DND-41 (cell line): ENCODE data around the gene DCHS1.

Experiments used
- CTCF ChIP-seq: IDR thresholded peaks from 2 replicates; pipeline ENCODE4 v1.5.1; 2012; ENCODE audit warnings: borderline replicate concordance, low read length, moderate library complexity, mild to moderate bottlenecking; ENCODE audit not compliant: poor library complexity, severe bottlenecking; ENCODE audit errors: extremely low read depth
- EZH2 ChIP-seq: IDR thresholded peaks from 3 replicates; pipeline ENCODE4 v1.6.1; 2012; ENCODE audit warnings: borderline replicate concordance, low read depth, mild to moderate bottlenecking, moderate library complexity, low read length, inconsistent platforms; ENCODE audit not compliant: severe bottlenecking

- TF ChIP-seq CTCF (no peak), EZH2 (no peak)
These were observed 78.9 kb downstream of the DCHS1 start for GRCh38 chr11:6576471-6577373.
